ENCODE measurements around the gene SPATA24.
"Not testable (repeated sequence)": the region's sequence is repeated elsewhere in the genome, so short reads cannot be mapped to it uniquely, and the experiment has no call there.

Gene SPATA24

GRCh38 chr5:139416651-139417050, 12.8 kb upstream of the SPATA24 start:
- no peak for DNase-seq (ENCODE audit: low spot score)

- no peak for DNase-seq (ENCODE audit: low spot score)
These were observed 12.0 kb upstream of the SPATA24 start for GRCh38 chr5:139415869-139416268.

- DNase-seq (ENCODE audit: low spot score) = peak; percentile 94
These were observed 11.5 kb upstream of the SPATA24 start for GRCh38 chr5:139415221-139415861.

GRCh38 chr5:139414581-139415130, 10.8 kb upstream of the SPATA24 start:
- DNase-seq (ENCODE audit: low spot score) = peak; percentile 72

GRCh38 chr5:139413963-139414362, 10.1 kb upstream of the SPATA24 start:
- DNase-seq (ENCODE audit: low spot score) = no peak

GRCh38 chr5:139413153-139413552, 9.3 kb upstream of the SPATA24 start:
- no peak for DNase-seq (ENCODE audit: low spot score)

GRCh38 chr5:139410993-139411828, 7.3 kb upstream of the SPATA24 start:
- no peak for DNase-seq (ENCODE audit: low spot score)

- no peak for DNase-seq (ENCODE audit: low spot score)
These were observed 6.5 kb upstream of the SPATA24 start for GRCh38 chr5:139410121-139410992.

- DNase-seq (ENCODE audit: low spot score) = not testable (repeated sequence)
These were observed 5.2 kb upstream of the SPATA24 start for GRCh38 chr5:139409116-139409515.

GRCh38 chr5:139408191-139408590, 4.3 kb upstream of the SPATA24 start:
- no peak for DNase-seq (ENCODE audit: low spot score)

GRCh38 chr5:139407517-139407916, 3.6 kb upstream of the SPATA24 start:
- no peak for DNase-seq (ENCODE audit: low spot score)

GRCh38 chr5:139406963-139407362, 3.1 kb upstream of the SPATA24 start:
- no peak for DNase-seq (ENCODE audit: low spot score)

- DNase-seq (ENCODE audit: low spot score) = no peak
These were observed 573 bp upstream of the SPATA24 start for GRCh38 chr5:139404484-139404840.

- no peak for DNase-seq (ENCODE audit: low spot score)
These were observed 487 bp downstream of the SPATA24 start for GRCh38 chr5:139403418-139403786.

GRCh38 chr5:139402561-139403158, 1.2 kb downstream of the SPATA24 start:
- no peak for DNase-seq (ENCODE audit: low spot score)

GRCh38 chr5:139401546-139401945, 2.3 kb downstream of the SPATA24 start:
- DNase-seq (ENCODE audit: low spot score) = no peak

GRCh38 chr5:139399501-139400121, 4.3 kb downstream of the SPATA24 start:
- no peak for DNase-seq (ENCODE audit: low spot score)

- DNase-seq (ENCODE audit: low spot score) = no peak
These were observed 6.0 kb downstream of the SPATA24 start for GRCh38 chr5:139397921-139398320.

- DNase-seq (ENCODE audit: low spot score) = no peak
These were observed 7.2 kb downstream of the SPATA24 start for GRCh38 chr5:139396691-139397090.

GRCh38 chr5:139395844-139396640, 7.8 kb downstream of the SPATA24 start:
- DNase-seq (ENCODE audit: low spot score) = no peak
